ENCODE data around the gene ETAA1. TPM values are rescaled to one million over a fixed set of nuclear protein-coding genes. Genes with fewer than 3 reads are reported as not detected.

The ETAA1 gene
- total RNA-seq, 1 experiment from 2014 or later: 12.4 TPM

DNA sequence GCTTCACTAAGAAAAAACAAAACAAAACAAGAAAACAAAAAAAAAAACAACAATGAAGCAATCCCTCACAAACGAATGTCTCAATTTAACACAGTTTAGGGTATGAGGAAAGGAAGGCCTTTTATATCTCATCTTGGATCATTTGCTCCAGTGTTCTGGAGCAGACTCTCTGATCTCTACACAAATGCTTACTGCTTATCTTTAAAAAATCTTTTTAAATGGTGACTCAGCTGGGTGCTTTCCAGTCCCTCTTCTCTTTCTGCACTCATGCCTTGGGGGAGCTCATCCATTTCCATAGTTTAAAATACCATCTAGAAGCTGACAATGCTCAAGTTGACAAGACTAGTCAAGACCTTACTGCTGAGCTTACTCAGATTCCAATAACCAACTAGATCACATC, 56.2 kb downstream of the ETAA1 start:
- ChIA-PET POLR2A (no interaction called here), CTCF (no interaction called here)
- no peak for TF ChIP-seq CTCF (IDR thresholded peaks at IDR 0.05; ENCODE audit: insufficient read depth in 1 of 2, low read depth in 1 of 2, low read length in 1 of 2, severe bottlenecking in 1 of 2, unreplicated experiment in 1 of 2)
- H3K36me3 ChIP-seq (ENCODE audit: control insufficient read depth, insufficient read depth, low read length): no peaks in the 10 kb centered on the region
- peaks cover 22% of the 10 kb centered on the region for H3K4me1 Mint-ChIP-seq (ENCODE audit: low read depth, unreplicated experiment)
- no peak overlapping the region for H3K4me3 Mint-ChIP-seq (ENCODE audit: unreplicated experiment)
- intact Hi-C loops (cut with micrococcal nuclease; ENCODE audit: unreplicated experiment): no loop called here
- H3K27ac Mint-ChIP-seq (ENCODE audit: unreplicated experiment): no peak overlapping the region
- peaks cover 18% of the 10 kb centered on the region for H3K4me1 ChIP-seq
- H3K4me3 ChIP-seq (ENCODE audit: low read depth, low read length): no peak overlapping the region
- no peaks in the 10 kb centered on the region for H3K27me3 Mint-ChIP-seq (ENCODE audit: insufficient read depth, unreplicated experiment)
- peaks cover 15% of the 10 kb centered on the region for H3K9me3 Mint-ChIP-seq (ENCODE audit: unreplicated experiment)
- DNase-seq: no peak
- no peaks in the 10 kb centered on the region for H3K27me3 ChIP-seq (replicated peaks; ENCODE audit: control insufficient read depth, insufficient read depth, low read length)
- no peaks in the 10 kb centered on the region for H3K9me3 ChIP-seq
- no TSS peak for BruUV-seq (replicated peaks)
- H3K36me3 Mint-ChIP-seq (ENCODE audit: insufficient read depth, unreplicated experiment): peaks cover 5% of the 10 kb centered on the region

DNA sequence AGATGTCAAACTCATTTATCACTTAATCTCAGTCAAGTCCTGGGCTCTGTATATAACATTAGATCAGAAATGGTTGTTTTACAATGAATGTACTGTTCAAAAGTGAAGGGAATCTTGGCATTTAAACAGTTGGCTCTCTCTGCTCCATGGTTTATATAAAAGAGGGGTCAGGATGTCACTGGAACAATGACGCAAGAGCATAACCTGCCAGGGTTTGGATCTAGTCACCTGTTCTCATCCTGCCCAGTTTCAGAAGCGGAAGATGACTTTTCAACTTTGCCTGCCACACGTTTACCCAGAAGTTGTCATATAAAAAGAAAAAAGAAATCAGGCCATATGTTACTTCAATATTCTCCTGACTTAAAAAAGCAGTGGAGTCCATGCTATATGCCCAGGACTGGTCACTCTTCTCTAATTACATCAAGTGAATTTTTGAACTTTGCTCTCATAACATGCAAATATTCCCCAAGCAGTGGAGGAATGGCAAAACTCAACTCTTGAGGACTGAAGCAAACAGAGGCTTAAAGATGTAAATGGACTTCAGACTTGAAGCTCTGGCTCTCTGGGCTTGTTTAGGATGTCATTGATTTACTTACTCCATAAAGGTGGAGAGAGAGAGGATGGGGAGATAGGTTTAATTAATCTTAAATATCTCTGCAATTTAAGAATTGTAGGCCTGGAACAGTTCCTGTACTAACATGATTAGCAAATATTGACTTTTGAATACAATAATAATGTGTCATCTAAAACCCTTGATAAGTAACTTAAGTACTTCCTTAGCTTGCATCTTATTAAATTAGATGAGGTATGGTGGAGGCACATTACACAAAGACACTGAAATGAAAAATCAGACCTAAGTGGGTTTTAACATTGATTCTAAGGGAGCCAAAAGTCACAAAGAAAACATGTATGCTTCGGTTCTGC, 58.3 kb downstream of the ETAA1 start:
- peak in 1 of 2 experiments; percentile 26 for DNase-seq
- no peak for TF ChIP-seq CTCF (IDR thresholded peaks at IDR 0.05; ENCODE audit: insufficient read depth in 1 of 2, low read depth in 1 of 2, low read length in 1 of 2, severe bottlenecking in 1 of 2, unreplicated experiment in 1 of 2)
- no peaks in the 10 kb centered on the region for H3K27me3 ChIP-seq (replicated peaks; ENCODE audit: control insufficient read depth, insufficient read depth, low read length)
- POLR2A ChIA-PET: no interaction called here
- BruUV-seq (replicated peaks): no TSS peak
- intact Hi-C loops (cut with micrococcal nuclease; ENCODE audit: unreplicated experiment): loop anchor here (5.0 kb wide), 1 partner anchor 58 kb away; the partner anchor contains the start of gene ETAA1
- Mint-ChIP-seq H3K27ac (ENCODE audit: unreplicated experiment) (no peak overlapping the region), H3K9me3 (ENCODE audit: unreplicated experiment) (peaks cover 15% of the 10 kb centered on the region), H3K4me3 (ENCODE audit: unreplicated experiment) (peak overlapping the region; percentile 16), H3K27me3 (ENCODE audit: insufficient read depth, unreplicated experiment) (no peaks in the 10 kb centered on the region), H3K4me1 (ENCODE audit: low read depth, unreplicated experiment) (peaks cover 22% of the 10 kb centered on the region), H3K36me3 (ENCODE audit: insufficient read depth, unreplicated experiment) (peaks cover 5% of the 10 kb centered on the region)
- H3K36me3 ChIP-seq (ENCODE audit: control insufficient read depth, insufficient read depth, low read length): no peaks in the 10 kb centered on the region
- no peaks in the 10 kb centered on the region for H3K9me3 ChIP-seq
- CTCF ChIA-PET: no interaction called here
- peaks cover 18% of the 10 kb centered on the region for H3K4me1 ChIP-seq
- H3K4me3 ChIP-seq (ENCODE audit: low read depth, low read length): no peak overlapping the region

DNA sequence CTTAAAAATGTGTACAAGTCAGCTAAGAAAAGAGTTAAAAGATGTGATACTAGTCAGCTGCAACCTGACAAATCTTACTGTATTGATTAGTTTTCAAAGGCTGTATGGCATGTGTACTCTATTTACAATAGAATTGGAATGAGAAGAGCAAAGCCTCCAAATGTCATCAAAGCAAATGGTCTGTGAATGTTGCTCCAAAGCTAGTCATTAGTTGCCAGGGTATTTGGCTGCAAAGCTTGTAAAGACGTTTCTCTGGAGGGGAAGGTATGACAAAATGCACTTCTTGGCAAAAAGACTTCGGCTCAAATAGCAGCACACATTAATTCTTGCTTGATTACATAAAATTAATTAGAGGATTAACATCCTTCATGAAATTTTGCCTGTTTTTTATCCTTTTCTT, 59.3 kb downstream of the ETAA1 start:
- Histone ChIP-seq H3K9me3 (no peaks in the 10 kb centered on the region), H3K36me3 (ENCODE audit: control insufficient read depth, insufficient read depth, low read length) (no peaks in the 10 kb centered on the region), H3K4me3 (ENCODE audit: low read depth, low read length) (no peak overlapping the region), H3K4me1 (peaks cover 18% of the 10 kb centered on the region), H3K27me3 (replicated peaks; ENCODE audit: control insufficient read depth, insufficient read depth, low read length) (no peaks in the 10 kb centered on the region)
- BruUV-seq (replicated peaks): no TSS peak
- H3K27ac Mint-ChIP-seq (ENCODE audit: unreplicated experiment): no peak overlapping the region
- H3K9me3 Mint-ChIP-seq (ENCODE audit: unreplicated experiment): peaks cover 15% of the 10 kb centered on the region
- peaks cover 5% of the 10 kb centered on the region for H3K36me3 Mint-ChIP-seq (ENCODE audit: insufficient read depth, unreplicated experiment)
- H3K4me3 Mint-ChIP-seq (ENCODE audit: unreplicated experiment): no peak overlapping the region
- no peak for DNase-seq
- ChIA-PET POLR2A (no interaction called here), CTCF (no interaction called here)
- H3K4me1 Mint-ChIP-seq (ENCODE audit: low read depth, unreplicated experiment): peaks cover 22% of the 10 kb centered on the region
- intact Hi-C loops (cut with micrococcal nuclease; ENCODE audit: unreplicated experiment): loop anchor here (5.0 kb wide), 1 partner anchor 59 kb away; the partner anchor contains the start of gene ETAA1
- H3K27me3 Mint-ChIP-seq (ENCODE audit: insufficient read depth, unreplicated experiment): no peaks in the 10 kb centered on the region
- no peak for TF ChIP-seq CTCF (IDR thresholded peaks at IDR 0.05; ENCODE audit: insufficient read depth in 1 of 2, low read depth in 1 of 2, low read length in 1 of 2, severe bottlenecking in 1 of 2, unreplicated experiment in 1 of 2)

All from Caco-2 (cell line).